A549 treated with dexamethasone at 1 μM for 4 hours (cell line): Measurements from ENCODE around the gene KRT12. TPM values are rescaled to one million over a fixed set of nuclear protein-coding genes. Genes with fewer than 3 reads are reported as not detected.

Experiments used
- total RNA-seq: library from RNA; stranded (reverse); fragments of 200-300 nt; extraction: Qiagen RNA extraction; gene quantifications from 5 replicates; pipeline ENCODE4 v1.2.3, GENCODE V29; 2022

The KRT12 gene
- total RNA-seq, result not detected in 5 replicates

GRCh38 chr17:40866838-40867237 lies at the start of gene KRT12:
TSS of gene KRT12 (minus strand) at chr17:40867223. CDS start at chr17:40867186, 37 bp downstream.

GRCh38 chr17:40884708-40885512 lies 17.9 kb upstream of the KRT12 start, which contains the start of gene KRT20:
TSS of gene KRT20 (minus strand) at chr17:40885242. CDS start at chr17:40885185, 57 bp downstream.

GRCh38 chr17:40822132-40822812 lies 44.8 kb downstream of the KRT12 start, which contains the start of gene KRT10:
TSS of gene KRT10 (minus strand) at chr17:40822614. CDS start at chr17:40822585, 29 bp downstream.

Other genes starting within 250 kb of the KRT12 start
- 103 to 120 TPM (median 112 TPM) in 5 replicates for gene SMARCE1, start 219.4 kb downstream of the KRT12 start, total RNA-seq
- 0.25 to 0.51 TPM (median 0.38 TPM) in 5 replicates for gene KRT222, start 202.0 kb downstream of the KRT12 start, total RNA-seq
- gene KRT24, start 163.5 kb downstream of the KRT12 start, total RNA-seq, result not detected in 5 replicates
- not detected in 5 replicates for gene KRT25, start 111.9 kb downstream of the KRT12 start, total RNA-seq
- gene KRT26, start 95.0 kb downstream of the KRT12 start, total RNA-seq, result not detected in 5 replicates
- 0.18 TPM in 1 of 5 replicates, not detected in the others for gene KRT27, start 84.7 kb downstream of the KRT12 start, total RNA-seq
- not detected in 5 replicates for gene KRT28, start 67.3 kb downstream of the KRT12 start, total RNA-seq
- 66.5 to 79.2 TPM (median 70.8 TPM) in 5 replicates for gene KRT10, start 44.6 kb downstream of the KRT12 start, total RNA-seq
- gene KRT20, start 18.0 kb upstream of the KRT12 start, total RNA-seq, result 0.11 to 0.49 TPM (median 0.19 TPM) in 5 replicates
- 0.07 to 0.18 TPM (median 0.08 TPM) in 5 replicates for gene KRT23, start 70.4 kb upstream of the KRT12 start, total RNA-seq
- gene KRT39, start 99.7 kb upstream of the KRT12 start, total RNA-seq, result not detected in 5 replicates
- gene KRT40, start 117.1 kb upstream of the KRT12 start, total RNA-seq, result not detected in 5 replicates
- not detected in 5 replicates for gene KRTAP3-3, start 126.9 kb upstream of the KRT12 start, total RNA-seq
- gene KRTAP3-2, start 132.7 kb upstream of the KRT12 start, total RNA-seq, result 0.16 to 0.41 TPM (median 0.28 TPM) in 4 of 5 replicates, not detected in the other
- not detected in 5 replicates for gene KRTAP3-1, start 141.9 kb upstream of the KRT12 start, total RNA-seq
- gene KRTAP1-5, start 160.0 kb upstream of the KRT12 start, total RNA-seq, result not detected in 5 replicates
- not detected in 5 replicates for gene KRTAP1-4, start 163.0 kb upstream of the KRT12 start, total RNA-seq
- not detected in 5 replicates for gene KRTAP1-3, start 167.7 kb upstream of the KRT12 start, total RNA-seq
- gene KRTAP1-1, start 174.2 kb upstream of the KRT12 start, total RNA-seq, result not detected in 5 replicates
- not detected in 5 replicates for gene KRTAP2-1, start 180.1 kb upstream of the KRT12 start, total RNA-seq
- not detected in 5 replicates for gene KRTAP2-2, start 188.0 kb upstream of the KRT12 start, total RNA-seq
- gene KRTAP2-3, start 192.9 kb upstream of the KRT12 start, total RNA-seq, result 0.18 TPM in 1 of 5 replicates, not detected in the others
- gene KRTAP2-4, start 198.7 kb upstream of the KRT12 start, total RNA-seq, result not detected in 5 replicates
- not detected in 5 replicates for gene KRTAP4-7, start 216.9 kb upstream of the KRT12 start, total RNA-seq
- gene KRTAP4-8, start 230.9 kb upstream of the KRT12 start, total RNA-seq, result not detected in 5 replicates
- gene KRTAP4-16, start 235.0 kb upstream of the KRT12 start, total RNA-seq, result not detected in 5 replicates
- not detected in 5 replicates for gene KRTAP4-9, start 238.2 kb upstream of the KRT12 start, total RNA-seq